ENCODE data around the gene PRPF39. TPM values are rescaled to one million over a fixed set of nuclear protein-coding genes. Genes with fewer than 3 reads are reported as not detected.

Gene PRPF39
- total RNA-seq, 1 experiment from 2014 or later: 32.3 TPM

DNA sequence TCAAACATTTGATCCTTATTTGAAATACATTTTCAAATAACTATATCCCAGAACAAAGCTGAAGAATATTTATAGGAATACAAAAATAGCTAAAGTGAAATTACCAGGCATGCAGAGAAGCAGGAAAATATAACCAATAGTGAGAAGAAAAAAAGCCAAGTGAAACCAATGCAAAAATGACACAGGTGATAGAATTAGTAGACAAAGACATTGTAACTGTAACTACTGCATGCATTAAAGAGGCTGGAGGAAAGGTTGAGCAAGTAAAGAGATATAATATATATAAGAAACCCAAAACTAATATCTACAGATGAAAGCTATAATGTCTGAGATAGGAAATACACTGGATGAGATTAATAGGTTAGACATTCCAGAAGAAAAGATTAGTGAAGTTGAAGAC is 49.2 kb upstream of the PRPF39 start (continued):
- TF ChIP-seq, protein P1, sequence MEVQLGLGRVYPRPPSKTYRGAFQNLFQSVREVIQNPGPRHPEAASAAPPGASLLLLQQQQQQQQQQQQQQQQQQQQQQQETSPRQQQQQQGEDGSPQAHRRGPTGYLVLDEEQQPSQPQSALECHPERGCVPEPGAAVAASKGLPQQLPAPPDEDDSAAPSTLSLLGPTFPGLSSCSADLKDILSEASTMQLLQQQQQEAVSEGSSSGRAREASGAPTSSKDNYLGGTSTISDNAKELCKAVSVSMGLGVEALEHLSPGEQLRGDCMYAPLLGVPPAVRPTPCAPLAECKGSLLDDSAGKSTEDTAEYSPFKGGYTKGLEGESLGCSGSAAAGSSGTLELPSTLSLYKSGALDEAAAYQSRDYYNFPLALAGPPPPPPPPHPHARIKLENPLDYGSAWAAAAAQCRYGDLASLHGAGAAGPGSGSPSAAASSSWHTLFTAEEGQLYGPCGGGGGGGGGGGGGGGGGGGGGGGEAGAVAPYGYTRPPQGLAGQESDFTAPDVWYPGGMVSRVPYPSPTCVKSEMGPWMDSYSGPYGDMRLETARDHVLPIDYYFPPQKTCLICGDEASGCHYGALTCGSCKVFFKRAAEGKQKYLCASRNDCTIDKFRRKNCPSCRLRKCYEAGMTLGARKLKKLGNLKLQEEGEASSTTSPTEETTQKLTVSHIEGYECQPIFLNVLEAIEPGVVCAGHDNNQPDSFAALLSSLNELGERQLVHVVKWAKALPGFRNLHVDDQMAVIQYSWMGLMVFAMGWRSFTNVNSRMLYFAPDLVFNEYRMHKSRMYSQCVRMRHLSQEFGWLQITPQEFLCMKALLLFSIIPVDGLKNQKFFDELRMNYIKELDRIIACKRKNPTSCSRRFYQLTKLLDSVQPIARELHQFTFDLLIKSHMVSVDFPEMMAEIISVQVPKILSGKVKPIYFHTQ (CRISPR knock-in tag; IDR thresholded peaks at IDR 0.05): no peak
- TF ChIP-seq PRDM15 (CRISPR knock-in tag; IDR thresholded peaks at IDR 0.05): no peak

DNA sequence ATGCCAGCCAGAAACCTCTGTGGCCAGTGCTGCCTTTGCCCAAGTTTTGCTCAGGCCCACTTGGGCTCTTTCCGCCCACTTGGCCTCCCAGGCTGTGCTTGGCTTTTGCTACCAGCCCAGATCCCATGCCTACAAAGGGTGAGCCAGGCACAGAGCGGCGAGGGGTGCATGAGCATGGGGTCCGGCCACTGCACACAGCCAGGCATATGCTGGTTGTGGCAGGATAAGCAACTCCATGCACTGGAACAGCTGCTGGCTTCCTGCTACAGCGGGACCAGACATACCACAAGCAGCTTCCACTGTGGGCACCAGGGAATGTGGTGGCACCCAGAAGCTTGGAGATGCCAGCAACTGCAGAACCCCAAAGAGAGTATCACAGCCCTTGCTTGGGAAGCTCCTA is 45.7 kb upstream of the PRPF39 start:
- CTCF ChIA-PET: no interaction called here
- H3K36me3 Mint-ChIP-seq: peaks cover 46% of the 10 kb centered on the region
- POLR2A ChIA-PET: no interaction called here
- no peaks in the 10 kb centered on the region for H3K27me3 Mint-ChIP-seq (ENCODE audit: low read depth)
- H3K9me3 Mint-ChIP-seq: peaks cover 13% of the 10 kb centered on the region
- DNase-seq (ENCODE audit: low spot score): no peak
- H3K4me1 Mint-ChIP-seq: no peaks in the 10 kb centered on the region
- H3K4me3 Mint-ChIP-seq: no peak overlapping the region
- no peak overlapping the region for H3K27ac Mint-ChIP-seq
- no peak for TF ChIP-seq CBFB (CRISPR knock-in tag; IDR thresholded peaks at IDR 0.05; ENCODE audit: low read depth)
- TF ChIP-seq HMGA2 (CRISPR knock-in tag; IDR thresholded peaks at IDR 0.05): no peak
- no peak for TF ChIP-seq IRF1 (CRISPR knock-in tag; IDR thresholded peaks at IDR 0.05)
- TF ChIP-seq MAX (CRISPR knock-in tag; IDR thresholded peaks at IDR 0.05): no peak
- TF ChIP-seq, protein P2, sequence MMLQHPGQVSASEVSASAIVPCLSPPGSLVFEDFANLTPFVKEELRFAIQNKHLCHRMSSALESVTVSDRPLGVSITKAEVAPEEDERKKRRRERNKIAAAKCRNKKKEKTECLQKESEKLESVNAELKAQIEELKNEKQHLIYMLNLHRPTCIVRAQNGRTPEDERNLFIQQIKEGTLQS (CRISPR knock-in tag; conservative IDR thresholded peaks at IDR 0.05): no peak
- no peak for ATAC-seq

DNA sequence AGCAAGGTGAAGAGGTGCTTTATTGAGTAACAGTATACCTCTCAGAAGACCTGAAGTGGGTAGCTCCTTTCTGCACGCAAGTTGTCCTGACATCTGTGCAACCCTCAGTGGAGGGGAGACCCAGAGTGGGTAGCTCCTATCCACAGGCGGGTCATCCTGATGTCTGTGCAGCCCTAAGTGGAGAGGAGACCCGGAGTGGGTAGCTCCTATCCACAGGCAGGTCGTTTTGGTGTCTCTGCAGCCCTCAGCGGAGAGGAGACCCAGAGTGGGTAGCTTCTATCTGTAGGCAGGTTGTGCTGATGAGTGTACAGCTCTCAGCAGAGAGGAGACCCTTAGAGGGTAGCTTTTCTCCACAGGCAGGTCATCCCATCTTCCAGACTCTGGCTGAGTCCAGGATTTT is 45.1 kb upstream of the PRPF39 start:
- ATAC-seq (no peak), DNase-seq (ENCODE audit: low spot score) (no peak)
- TF ChIP-seq ZSCAN18 (CRISPR knock-in tag; IDR thresholded peaks at IDR 0.05): no peak
- no peak for TF ChIP-seq FOXK1 (CRISPR knock-in tag; IDR thresholded peaks at IDR 0.05)
- TF ChIP-seq, protein P3, sequence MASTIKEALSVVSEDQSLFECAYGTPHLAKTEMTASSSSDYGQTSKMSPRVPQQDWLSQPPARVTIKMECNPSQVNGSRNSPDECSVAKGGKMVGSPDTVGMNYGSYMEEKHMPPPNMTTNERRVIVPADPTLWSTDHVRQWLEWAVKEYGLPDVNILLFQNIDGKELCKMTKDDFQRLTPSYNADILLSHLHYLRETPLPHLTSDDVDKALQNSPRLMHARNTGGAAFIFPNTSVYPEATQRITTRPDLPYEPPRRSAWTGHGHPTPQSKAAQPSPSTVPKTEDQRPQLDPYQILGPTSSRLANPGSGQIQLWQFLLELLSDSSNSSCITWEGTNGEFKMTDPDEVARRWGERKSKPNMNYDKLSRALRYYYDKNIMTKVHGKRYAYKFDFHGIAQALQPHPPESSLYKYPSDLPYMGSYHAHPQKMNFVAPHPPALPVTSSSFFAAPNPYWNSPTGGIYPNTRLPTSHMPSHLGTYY (CRISPR knock-in tag; IDR thresholded peaks at IDR 0.05): no peak
- TF ChIP-seq, protein P4, sequence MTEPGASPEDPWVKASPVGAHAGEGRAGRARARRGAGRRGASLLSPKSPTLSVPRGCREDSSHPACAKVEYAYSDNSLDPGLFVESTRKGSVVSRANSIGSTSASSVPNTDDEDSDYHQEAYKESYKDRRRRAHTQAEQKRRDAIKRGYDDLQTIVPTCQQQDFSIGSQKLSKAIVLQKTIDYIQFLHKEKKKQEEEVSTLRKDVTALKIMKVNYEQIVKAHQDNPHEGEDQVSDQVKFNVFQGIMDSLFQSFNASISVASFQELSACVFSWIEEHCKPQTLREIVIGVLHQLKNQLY (CRISPR knock-in tag; IDR thresholded peaks at IDR 0.05): no peak
- TF ChIP-seq, protein P5, sequence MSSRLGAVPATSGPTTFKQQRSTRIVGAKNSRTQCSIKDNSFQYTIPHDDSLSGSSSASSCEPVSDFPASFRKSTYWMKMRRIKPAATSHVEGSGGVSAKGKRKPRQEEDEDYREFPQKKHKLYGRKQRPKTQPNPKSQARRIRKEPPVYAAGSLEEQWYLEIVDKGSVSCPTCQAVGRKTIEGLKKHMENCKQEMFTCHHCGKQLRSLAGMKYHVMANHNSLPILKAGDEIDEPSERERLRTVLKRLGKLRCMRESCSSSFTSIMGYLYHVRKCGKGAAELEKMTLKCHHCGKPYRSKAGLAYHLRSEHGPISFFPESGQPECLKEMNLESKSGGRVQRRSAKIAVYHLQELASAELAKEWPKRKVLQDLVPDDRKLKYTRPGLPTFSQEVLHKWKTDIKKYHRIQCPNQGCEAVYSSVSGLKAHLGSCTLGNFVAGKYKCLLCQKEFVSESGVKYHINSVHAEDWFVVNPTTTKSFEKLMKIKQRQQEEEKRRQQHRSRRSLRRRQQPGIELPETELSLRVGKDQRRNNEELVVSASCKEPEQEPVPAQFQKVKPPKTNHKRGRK (CRISPR knock-in tag; IDR thresholded peaks at IDR 0.05; ENCODE audit: borderline replicate concordance): no peak
- no peak for TF ChIP-seq ZMAT4 (CRISPR knock-in tag; IDR thresholded peaks at IDR 0.05)
- CTCF ChIA-PET: no interaction called here
- Mint-ChIP-seq H3K27me3 (ENCODE audit: low read depth) (no peaks in the 10 kb centered on the region), H3K9me3 (peaks cover 13% of the 10 kb centered on the region), H3K4me1 (no peaks in the 10 kb centered on the region), H3K4me3 (no peak overlapping the region), H3K27ac (no peak overlapping the region), H3K36me3 (peaks cover 49% of the 10 kb centered on the region)
- POLR2A ChIA-PET: no interaction called here
